Choroid plexus epithelial cell (primary cell): ENCODE measurements around the gene AUTS2.
"Not testable (repeated sequence)": the region's sequence is repeated elsewhere in the genome, so short reads cannot be mapped to it uniquely, and the experiment has no call there.

Source experiments
- DNase-seq: peaks from one replicate; pipeline ENCODE4 v3.0.0-alpha.2; 2010; ENCODE audit warnings: low read depth
- H3K4me3 ChIP-seq: 2 replicates; pipeline ENCODE4 v1.5.1; 2011; ENCODE audit warnings: low read depth, mild to moderate bottlenecking, control low read depth, low read length, moderate library complexity
- TF ChIP-seq, protein P1 (sequence below): conservative IDR thresholded peaks from 2 replicates; pipeline ENCODE4 v1.5.1; 2011; ENCODE audit warnings: low read depth, mild to moderate bottlenecking, control low read depth, inconsistent platforms, low read length, moderate library complexity

The AUTS2 gene

GRCh38 chr7:70356085-70356786, 758.0 kb downstream of the AUTS2 start:
- DNase-seq = no peak
- no peak overlapping the region for H3K4me3 ChIP-seq

DNA sequence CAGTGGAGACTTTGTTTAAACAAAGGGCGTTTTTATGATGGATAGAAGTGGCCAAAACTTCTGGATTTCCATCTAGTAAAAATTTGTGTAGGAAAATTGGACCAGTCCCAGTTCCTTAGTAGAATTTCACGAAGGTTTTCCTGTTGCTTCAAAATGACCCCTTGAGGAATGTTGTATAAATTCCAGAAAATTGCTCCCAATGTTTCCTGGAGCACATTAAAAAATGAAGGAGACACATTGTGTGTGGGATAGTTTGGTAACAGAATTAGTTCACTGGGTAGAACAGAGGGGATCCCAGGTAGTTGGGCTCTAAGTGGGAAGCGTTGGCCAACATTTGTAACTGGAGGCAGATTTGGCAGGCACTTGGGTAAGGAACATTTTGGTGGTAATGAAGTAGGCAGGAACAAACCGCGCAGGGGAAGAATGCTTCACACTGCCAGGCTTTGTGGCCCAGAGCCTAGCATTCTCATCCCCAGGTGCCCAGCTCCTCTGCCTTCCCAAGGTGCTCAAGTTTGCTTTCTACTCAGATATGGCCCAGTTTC, 758.6 kb downstream of the AUTS2 start:
- TF ChIP-seq, protein P1, sequence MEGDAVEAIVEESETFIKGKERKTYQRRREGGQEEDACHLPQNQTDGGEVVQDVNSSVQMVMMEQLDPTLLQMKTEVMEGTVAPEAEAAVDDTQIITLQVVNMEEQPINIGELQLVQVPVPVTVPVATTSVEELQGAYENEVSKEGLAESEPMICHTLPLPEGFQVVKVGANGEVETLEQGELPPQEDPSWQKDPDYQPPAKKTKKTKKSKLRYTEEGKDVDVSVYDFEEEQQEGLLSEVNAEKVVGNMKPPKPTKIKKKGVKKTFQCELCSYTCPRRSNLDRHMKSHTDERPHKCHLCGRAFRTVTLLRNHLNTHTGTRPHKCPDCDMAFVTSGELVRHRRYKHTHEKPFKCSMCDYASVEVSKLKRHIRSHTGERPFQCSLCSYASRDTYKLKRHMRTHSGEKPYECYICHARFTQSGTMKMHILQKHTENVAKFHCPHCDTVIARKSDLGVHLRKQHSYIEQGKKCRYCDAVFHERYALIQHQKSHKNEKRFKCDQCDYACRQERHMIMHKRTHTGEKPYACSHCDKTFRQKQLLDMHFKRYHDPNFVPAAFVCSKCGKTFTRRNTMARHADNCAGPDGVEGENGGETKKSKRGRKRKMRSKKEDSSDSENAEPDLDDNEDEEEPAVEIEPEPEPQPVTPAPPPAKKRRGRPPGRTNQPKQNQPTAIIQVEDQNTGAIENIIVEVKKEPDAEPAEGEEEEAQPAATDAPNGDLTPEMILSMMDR = no peak
- DNase-seq = no peak
- H3K4me3 ChIP-seq = no peak overlapping the region

More at GRCh38 chr7:70356085-70356786, 758.0 kb downstream of the AUTS2 start:
- TF ChIP-seq, protein P1 = no peak

GRCh38 chr7:70360557-70360956, 762.3 kb downstream of the AUTS2 start:
- DNase-seq = no peak
- H3K4me3 ChIP-seq = no peak overlapping the region
- TF ChIP-seq, protein P1 = no peak

DNA sequence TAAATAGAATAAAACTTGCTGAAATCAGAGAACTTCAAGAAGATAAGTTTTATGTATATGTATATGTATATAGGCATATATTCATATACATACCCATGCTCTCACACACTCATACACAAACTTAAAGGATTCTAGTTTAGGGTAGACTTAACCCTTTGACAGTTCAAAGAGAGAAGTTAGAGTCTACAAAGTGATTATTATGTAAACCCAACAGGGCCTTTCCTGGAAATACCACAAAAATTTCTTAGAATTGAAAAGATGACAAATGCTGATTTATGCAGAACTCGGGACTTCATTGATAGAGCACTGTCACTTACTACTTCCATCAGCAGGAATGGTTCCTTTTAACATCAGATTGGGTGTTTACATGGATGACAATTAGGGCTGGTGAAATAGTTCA, 763.5 kb downstream of the AUTS2 start:
- no peak overlapping the region for H3K4me3 ChIP-seq
- DNase-seq = no peak
- TF ChIP-seq, protein P1 = no peak

- not testable (repeated sequence) for H3K4me3 ChIP-seq, DNase-seq
These were observed 766.1 kb downstream of the AUTS2 start for GRCh38 chr7:70364393-70364792.

GRCh38 chr7:70371652-70372051, 773.4 kb downstream of the AUTS2 start:
- no peak for DNase-seq
- H3K4me3 ChIP-seq = no peak overlapping the region
- TF ChIP-seq, protein P1 = no peak

DNA sequence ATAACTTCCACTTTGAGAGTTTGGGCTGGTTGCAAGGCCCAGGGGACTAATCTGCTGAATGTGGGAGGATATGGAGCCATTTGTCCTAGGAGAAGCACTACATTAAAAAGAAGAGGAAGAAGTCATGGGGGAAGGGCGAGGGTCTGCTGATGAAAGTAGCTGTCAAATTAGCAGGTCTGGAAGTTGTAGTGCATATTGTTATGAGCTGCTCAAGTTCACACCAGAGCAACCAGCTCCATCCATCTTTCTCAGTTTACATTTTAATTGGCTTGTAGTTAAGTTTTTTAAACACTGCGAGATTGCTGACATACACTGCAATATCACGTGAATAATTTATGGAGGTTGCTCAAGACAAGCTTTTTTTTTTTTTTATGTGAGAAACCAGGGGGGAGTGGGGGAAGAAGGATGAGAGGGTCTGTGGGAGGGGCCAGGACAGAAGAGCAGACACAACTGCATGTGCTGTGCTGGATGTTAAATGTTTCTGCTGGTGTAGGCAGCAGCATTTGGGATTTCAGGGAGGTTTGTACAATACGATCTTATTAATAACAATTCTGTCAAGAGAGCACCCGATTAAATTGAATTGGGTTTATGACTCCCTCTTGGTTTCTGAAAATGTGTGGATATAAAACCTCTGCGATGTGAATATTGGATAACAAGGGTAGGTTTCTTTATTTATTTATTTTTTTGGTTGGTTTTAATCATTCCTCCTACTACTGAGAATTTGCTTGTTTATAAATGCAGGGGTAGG, 774.7 kb downstream of the AUTS2 start:
- DNase-seq = no peak
- TF ChIP-seq, protein P1 = no peak
- no peak overlapping the region for H3K4me3 ChIP-seq
